ENCODE data around the gene MTRF1L.

MTRF1L gene

GRCh38 chr6:153002613-153003365 is at the start of gene MTRF1L:
Gene MTRF1L (minus strand): TSS chr6:153002709. CDS start chr6:153002685, 24 bp downstream.
- DNase-seq = peak; percentile 62

GRCh38 chr6:153051801-153052200 is 49.3 kb upstream of the MTRF1L start:
- DNase-seq = no peak

GRCh38 chr6:153048631-153049030 is 46.1 kb upstream of the MTRF1L start:
- no peak for DNase-seq

GRCh38 chr6:153047386-153047785 is 44.9 kb upstream of the MTRF1L start:
- no peak for DNase-seq

- no peak for DNase-seq
Observed at GRCh38 chr6:153045271-153045670, 42.8 kb upstream of the MTRF1L start.

GRCh38 chr6:153044295-153044694 is 41.8 kb upstream of the MTRF1L start:
- no peak for DNase-seq

GRCh38 chr6:153043719-153044118 is 41.2 kb upstream of the MTRF1L start:
- DNase-seq = no peak

- DNase-seq = no peak
Observed at GRCh38 chr6:153038378-153039057, 36.0 kb upstream of the MTRF1L start.

- DNase-seq = no peak
Observed at GRCh38 chr6:153034139-153034538, 31.6 kb upstream of the MTRF1L start.

- no peak for DNase-seq
Observed at GRCh38 chr6:153032255-153032882, 29.9 kb upstream of the MTRF1L start.

- DNase-seq = no peak
Observed at GRCh38 chr6:153031335-153031955, 28.9 kb upstream of the MTRF1L start.

GRCh38 chr6:153028963-153029362 is 26.5 kb upstream of the MTRF1L start:
- DNase-seq = no peak

- no peak for DNase-seq
Observed at GRCh38 chr6:153028286-153028685, 25.8 kb upstream of the MTRF1L start.

- no peak for DNase-seq
Observed at GRCh38 chr6:153027480-153027879, 25.0 kb upstream of the MTRF1L start.

- DNase-seq = no peak
Observed at GRCh38 chr6:153024709-153025017, 22.2 kb upstream of the MTRF1L start.

GRCh38 chr6:153023977-153024708 is 21.6 kb upstream of the MTRF1L start:
- no peak for DNase-seq

- no peak for DNase-seq
Observed at GRCh38 chr6:153018355-153018754, 15.8 kb upstream of the MTRF1L start.

GRCh38 chr6:153016846-153017245 is 14.3 kb upstream of the MTRF1L start:
- no peak for DNase-seq

GRCh38 chr6:153015094-153015640 is 12.7 kb upstream of the MTRF1L start:
- no peak for DNase-seq

GRCh38 chr6:153013438-153013837 is 10.9 kb upstream of the MTRF1L start:
- DNase-seq = no peak

GRCh38 chr6:153012856-153013255 is 10.3 kb upstream of the MTRF1L start:
- DNase-seq = no peak

GRCh38 chr6:153003366-153003690 is 819 bp upstream of the MTRF1L start:
- no peak for DNase-seq

All from NCI-H2081 treated with DMSO at 0.1 percent for 48 hours (cell line).